BE2C (cell line): ENCODE measurements around the gene NOTUM.

Source experiments
- DNase-seq: peaks from one replicate; pipeline ENCODE4 v3.0.0-alpha.2; 2020
- H3K27me3 ChIP-seq: fragments of 250-450 bp; sonication (Bioruptor Pico); 2 replicates; pipeline ENCODE4 v1.5.1; 2020; ENCODE audit warnings: mild to moderate bottlenecking
- H3K36me3 ChIP-seq: fragments of 250-450 bp; sonication (Bioruptor Pico); 2 replicates; pipeline ENCODE4 v1.5.1; 2020; ENCODE audit warnings: mild to moderate bottlenecking
- H3K4me1 ChIP-seq: fragments of 250-450 bp; sonication (Bioruptor Pico); 2 replicates; pipeline ENCODE4 v1.5.1; 2020
- H3K4me3 ChIP-seq: 2 replicates; pipeline ENCODE4 v1.5.1; 2011; ENCODE audit warnings: low read depth, low read length
- H3K9me3 ChIP-seq: fragments of 250-450 bp; sonication (Bioruptor Pico); 2 replicates; pipeline ENCODE4 v1.5.1; 2020
- TF ChIP-seq, protein P1 (sequence below): IDR thresholded peaks from 2 replicates; pipeline ENCODE4 v1.5.1; 2012; ENCODE audit warnings: mild to moderate bottlenecking, low read depth, low read length

The NOTUM gene

DNA sequence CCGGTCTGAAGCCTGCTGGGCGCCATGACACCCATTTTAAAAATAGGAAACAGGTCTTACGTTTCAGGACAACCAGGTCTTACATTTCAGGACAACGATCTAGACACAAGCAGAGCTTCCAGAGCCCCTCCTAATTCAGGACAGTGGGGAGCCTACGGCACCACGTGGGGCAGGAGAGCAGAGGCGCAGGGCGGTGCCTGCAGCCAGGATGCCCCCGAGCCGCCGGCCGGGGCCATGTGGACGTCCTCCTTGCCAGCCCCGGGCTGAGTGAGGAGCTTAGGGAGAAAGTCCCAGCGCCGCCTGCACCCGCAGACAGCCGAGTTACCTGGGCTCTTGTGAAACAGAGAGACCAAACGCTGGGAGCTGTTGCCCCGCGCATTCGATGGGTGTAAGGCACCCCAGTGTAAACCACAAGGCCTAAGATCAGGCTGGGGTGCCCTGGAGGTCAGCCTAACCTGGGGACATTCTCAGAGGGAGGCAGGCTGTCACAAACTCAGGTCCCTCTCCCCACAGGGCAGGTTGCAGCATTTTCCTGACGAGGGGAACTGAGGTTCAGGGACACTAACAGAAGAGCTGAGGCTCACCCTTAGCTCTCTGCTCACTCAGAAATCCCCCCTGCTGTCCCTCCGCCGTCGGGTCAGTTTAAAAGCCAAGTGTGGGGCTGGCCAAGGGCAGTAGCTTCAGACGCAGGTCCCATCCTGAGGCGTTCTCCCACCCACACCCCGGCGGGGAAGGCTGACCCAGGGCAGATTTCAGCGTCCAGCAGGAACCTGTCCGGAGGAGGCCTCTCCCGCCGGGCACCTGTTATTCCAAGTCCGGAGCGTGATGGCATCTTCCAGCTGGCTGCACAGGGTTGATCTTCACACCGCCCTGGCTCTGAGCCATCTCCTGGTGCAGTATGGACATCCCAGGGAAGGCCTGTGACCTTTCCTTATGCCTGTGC is 1.8 kb upstream of the NOTUM start:
- TF ChIP-seq, protein P1, sequence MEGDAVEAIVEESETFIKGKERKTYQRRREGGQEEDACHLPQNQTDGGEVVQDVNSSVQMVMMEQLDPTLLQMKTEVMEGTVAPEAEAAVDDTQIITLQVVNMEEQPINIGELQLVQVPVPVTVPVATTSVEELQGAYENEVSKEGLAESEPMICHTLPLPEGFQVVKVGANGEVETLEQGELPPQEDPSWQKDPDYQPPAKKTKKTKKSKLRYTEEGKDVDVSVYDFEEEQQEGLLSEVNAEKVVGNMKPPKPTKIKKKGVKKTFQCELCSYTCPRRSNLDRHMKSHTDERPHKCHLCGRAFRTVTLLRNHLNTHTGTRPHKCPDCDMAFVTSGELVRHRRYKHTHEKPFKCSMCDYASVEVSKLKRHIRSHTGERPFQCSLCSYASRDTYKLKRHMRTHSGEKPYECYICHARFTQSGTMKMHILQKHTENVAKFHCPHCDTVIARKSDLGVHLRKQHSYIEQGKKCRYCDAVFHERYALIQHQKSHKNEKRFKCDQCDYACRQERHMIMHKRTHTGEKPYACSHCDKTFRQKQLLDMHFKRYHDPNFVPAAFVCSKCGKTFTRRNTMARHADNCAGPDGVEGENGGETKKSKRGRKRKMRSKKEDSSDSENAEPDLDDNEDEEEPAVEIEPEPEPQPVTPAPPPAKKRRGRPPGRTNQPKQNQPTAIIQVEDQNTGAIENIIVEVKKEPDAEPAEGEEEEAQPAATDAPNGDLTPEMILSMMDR: no peak

DNA sequence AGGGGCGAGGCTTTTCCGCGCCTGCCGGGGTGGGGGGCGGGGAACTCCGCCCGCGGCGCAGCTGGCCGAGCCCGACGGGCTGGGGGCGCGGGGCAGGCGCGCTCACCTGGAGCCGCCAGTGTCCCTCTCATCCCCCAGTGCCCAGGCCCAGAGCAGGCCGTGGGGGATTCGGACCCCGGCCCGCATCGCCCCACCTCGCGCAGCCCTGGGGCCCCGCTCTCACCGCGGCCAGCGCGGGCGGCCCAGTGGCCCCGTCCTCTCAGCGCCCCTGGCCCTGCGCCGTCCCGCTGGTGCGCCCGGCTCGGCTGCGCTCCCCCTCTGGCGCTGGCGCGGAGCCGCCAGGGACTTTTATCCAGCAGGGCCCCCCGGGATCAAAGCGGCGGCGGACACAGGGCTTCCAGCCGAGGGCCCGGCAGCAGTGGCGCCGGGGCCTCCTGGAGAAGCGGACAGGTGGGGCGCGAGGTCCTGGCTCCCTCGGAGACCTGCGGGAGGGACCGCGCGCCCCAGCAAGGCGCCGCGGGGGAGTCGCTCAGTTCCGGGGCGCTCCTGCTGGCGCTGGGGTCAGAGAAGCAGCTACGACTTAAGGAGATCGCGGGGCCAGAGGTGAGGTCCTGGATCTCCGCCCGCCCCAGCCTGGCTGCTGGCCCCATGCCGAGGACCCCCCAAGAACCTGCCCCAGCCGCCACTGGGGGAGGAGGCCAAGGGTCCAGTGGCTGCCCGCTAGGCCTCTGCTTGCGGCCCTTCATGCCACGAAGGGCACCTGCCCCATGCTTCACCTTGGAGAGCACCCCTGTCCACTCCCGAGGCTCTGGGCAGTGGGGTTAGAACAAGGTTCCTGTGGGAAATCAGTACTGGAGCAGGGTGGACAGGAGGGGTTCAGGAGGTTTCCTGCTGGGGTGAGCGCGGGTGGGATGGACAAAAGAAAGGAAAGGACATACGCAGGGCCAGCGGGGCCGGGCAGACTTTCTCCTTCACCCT is 823 bp upstream of the NOTUM start:
- Histone ChIP-seq H3K4me1 (peaks cover 12% of the 10 kb centered on the region), H3K36me3 (no peaks in the 10 kb centered on the region), H3K9me3 (no peaks in the 10 kb centered on the region), H3K27me3 (peaks cover 22% of the 10 kb centered on the region), H3K4me3 (no peak overlapping the region)
- DNase-seq: no peak
- TF ChIP-seq, protein P1: no peak

More for the DNA sequence above, 1.8 kb upstream of the NOTUM start:
- Histone ChIP-seq H3K9me3 (no peaks in the 10 kb centered on the region), H3K27me3 (peaks cover 22% of the 10 kb centered on the region), H3K4me3 (no peak overlapping the region), H3K4me1 (peaks cover 16% of the 10 kb centered on the region), H3K36me3 (no peaks in the 10 kb centered on the region)
- DNase-seq: no peak

DNA sequence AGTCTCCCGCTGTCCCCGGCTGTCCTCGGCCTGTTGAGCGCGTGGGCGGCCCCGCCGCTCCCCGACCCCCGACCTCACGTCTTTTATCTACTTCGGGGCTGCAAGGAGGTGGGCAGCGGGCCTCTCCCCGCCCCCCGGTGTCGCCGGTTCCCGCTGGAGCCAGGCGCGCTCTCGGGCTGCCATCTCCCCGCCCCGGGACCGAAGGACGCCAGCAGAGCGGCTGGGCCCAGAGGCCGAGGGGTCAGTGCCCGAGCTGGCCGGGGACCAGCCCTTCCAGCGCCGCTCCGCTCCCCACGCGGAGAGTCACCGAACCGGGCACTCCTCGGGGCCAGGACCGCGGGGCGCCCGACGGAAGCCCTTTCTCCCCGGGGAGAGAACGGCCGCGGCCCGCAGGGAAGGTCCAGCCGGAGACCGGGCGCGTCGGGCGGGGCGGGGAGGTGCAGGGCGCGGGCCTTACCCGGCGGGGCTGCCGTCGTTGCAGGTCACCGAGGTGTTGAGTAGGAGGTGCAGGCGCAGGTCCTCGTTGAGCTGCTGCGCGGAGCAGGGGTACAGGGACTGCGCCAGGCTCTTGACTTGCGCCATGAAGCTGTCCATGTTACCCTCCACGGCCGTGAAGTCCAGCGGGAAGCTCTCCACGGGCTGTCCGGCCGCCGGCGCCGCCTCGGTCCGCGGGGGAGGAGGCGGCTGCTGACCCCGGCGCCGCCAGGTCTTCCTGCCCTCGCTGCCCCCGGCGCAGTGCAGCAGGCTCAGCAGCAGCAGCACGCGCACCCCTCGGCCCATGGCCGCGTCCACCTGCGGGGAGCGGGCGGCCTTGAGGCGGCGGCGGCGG is 643 bp downstream of the NOTUM start:
- Histone ChIP-seq H3K4me3 (peak overlapping the region; percentile 19), H3K9me3 (no peaks in the 10 kb centered on the region), H3K36me3 (no peaks in the 10 kb centered on the region), H3K27me3 (peaks cover 22% of the 10 kb centered on the region), H3K4me1 (peaks cover 7% of the 10 kb centered on the region)
- no peak for DNase-seq
- TF ChIP-seq, protein P1: no peak

DNA sequence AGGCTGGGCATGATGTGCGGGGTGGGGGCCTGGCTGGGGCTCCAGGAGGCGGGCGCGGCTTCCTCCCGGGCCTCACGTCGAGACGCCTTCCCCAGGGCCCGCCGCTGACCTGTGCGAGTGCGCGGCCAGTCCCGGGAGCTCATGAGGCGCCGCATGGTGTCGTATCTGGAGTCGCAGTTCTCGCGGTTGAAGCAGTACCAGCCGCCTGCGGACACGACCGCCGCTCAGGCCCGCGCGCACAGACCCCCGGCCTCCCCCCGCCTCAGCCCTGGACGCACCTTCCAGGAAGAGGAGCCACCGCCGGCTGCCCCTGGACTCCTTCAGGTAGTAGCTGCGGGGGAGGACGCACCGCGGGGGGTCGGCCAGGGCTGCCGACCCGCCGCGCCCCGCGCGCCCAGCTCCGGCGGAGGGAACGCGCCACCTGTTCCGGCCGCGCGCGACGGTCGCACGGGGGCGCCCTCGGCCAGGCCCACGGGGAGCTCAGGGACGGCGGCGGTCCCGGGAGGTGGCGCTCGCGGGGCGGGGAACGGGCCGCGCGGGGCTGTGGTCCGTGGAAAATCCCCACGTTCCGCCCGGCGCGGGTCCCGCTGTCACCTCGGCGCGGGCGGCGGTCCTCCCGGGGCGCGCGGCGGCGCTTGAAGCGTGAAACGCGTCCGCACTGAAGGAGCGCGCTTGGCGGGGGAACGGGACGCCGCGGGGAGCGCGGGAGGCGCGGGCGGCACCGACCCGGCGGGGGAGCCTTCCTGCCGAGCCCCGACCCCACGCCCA is 1.4 kb downstream of the NOTUM start:
- H3K4me1 ChIP-seq: peaks cover 7% of the 10 kb centered on the region
- no peaks in the 10 kb centered on the region for H3K9me3 ChIP-seq
- no peaks in the 10 kb centered on the region for H3K36me3 ChIP-seq
- TF ChIP-seq, protein P1: peak; percentile 42
- peak; percentile 82 for DNase-seq
- peaks cover 22% of the 10 kb centered on the region for H3K27me3 ChIP-seq
- H3K4me3 ChIP-seq: peak overlapping the region; percentile 49
